ENCODE measurements around the gene SPATS2. TPM values are rescaled to one million over a fixed set of nuclear protein-coding genes. Genes with fewer than 3 reads are reported as not detected.

SPATS2 gene
- total RNA-seq, 1 experiment from 2014 or later, result 74.2 TPM

DNA sequence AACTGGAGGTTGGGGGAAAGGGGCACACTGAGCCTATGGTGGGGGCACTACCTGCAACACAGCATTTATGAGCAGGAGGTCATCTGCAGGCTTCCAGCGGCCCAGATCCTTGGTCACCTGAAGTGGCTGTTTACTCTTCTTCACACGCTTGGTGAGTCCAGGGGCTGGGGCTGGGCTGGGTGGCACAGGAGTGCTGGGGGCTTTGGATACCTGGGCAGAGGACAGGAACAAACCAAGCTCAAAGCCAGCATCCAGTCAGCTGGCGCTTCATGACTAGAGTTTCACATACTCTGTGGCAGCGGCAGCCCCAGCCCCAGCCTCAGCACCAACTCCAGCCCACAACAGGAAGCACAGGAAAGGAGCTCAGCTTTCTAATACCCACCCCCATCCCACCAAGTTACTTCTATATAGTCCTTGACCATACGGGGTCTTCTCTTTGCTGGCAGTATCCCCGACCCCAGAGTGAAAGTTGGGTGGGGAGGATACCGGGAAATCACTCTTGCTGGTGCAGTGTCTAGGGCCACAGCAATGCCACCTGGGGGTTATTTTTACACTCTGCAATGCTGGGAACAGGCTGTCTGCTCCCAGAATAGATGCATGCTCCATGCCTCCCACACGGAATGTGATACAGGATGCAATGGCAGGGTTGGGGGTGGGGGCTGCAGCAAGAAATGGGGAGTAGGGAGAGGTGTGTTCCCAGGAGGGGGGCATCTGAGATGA lies 197.6 kb downstream of the SPATS2 start:
- ChIA-PET RAD21 (ENCODE audit: low non-redundant PET in 1 of 2, low total read pairs in 2 of 2, uncharacterized antibody in 2 of 2, unreplicated experiment in 2 of 2) (no interaction called here), CTCF (no interaction called here), POLR2A (no interaction called here)
- no peak overlapping the region; the same call in 1 of the 2 replicates for H3K27ac ChIP-seq (ENCODE audit: low read depth, low read length)
- DNase-seq (ENCODE audit: low read depth, low spot score), result no peak
- ATAC-seq, result no peak
- H3K4me2 ChIP-seq (ENCODE audit: low read length), result no peak overlapping the region
- peaks cover 48% of the 10 kb centered on the region for H3K79me2 ChIP-seq (ENCODE audit: insufficient read depth, low read length)
- no peak overlapping the region for H3K9ac ChIP-seq (ENCODE audit: low read length)
- no peak for TF ChIP-seq POLR2A (IDR thresholded peaks at IDR 0.05; ENCODE audit: borderline replicate concordance, extremely low read depth, insufficient read depth, insufficient read length)
- TF ChIP-seq, protein P1, sequence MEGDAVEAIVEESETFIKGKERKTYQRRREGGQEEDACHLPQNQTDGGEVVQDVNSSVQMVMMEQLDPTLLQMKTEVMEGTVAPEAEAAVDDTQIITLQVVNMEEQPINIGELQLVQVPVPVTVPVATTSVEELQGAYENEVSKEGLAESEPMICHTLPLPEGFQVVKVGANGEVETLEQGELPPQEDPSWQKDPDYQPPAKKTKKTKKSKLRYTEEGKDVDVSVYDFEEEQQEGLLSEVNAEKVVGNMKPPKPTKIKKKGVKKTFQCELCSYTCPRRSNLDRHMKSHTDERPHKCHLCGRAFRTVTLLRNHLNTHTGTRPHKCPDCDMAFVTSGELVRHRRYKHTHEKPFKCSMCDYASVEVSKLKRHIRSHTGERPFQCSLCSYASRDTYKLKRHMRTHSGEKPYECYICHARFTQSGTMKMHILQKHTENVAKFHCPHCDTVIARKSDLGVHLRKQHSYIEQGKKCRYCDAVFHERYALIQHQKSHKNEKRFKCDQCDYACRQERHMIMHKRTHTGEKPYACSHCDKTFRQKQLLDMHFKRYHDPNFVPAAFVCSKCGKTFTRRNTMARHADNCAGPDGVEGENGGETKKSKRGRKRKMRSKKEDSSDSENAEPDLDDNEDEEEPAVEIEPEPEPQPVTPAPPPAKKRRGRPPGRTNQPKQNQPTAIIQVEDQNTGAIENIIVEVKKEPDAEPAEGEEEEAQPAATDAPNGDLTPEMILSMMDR (IDR thresholded peaks at IDR 0.05 in 2 of 3, conservative IDR thresholded peaks at IDR 0.05 in 1 of 3; ENCODE audit: borderline replicate concordance in 1 of 3, insufficient read depth in 1 of 3, low read depth in 2 of 3, low read length in 2 of 3), result no peak
- no peak for TF ChIP-seq CBX3 (IDR thresholded peaks at IDR 0.05; ENCODE audit: low read depth)
- no peak for TF ChIP-seq EGR1 (IDR thresholded peaks at IDR 0.05; ENCODE audit: low read depth)
- no peak for TF ChIP-seq SP1 (IDR thresholded peaks at IDR 0.05; ENCODE audit: low read depth)
- TF ChIP-seq ZNF274 (IDR thresholded peaks at IDR 0.05; ENCODE audit: low read depth, low read length), result no peak
- TF ChIP-seq ZFX (IDR thresholded peaks at IDR 0.05), result no peak
- no peak for TF ChIP-seq JUND (IDR thresholded peaks at IDR 0.05)
- TF ChIP-seq POLR2AphosphoS5 (IDR thresholded peaks at IDR 0.05; ENCODE audit: low read depth, low read length), result no peak
- TF ChIP-seq EZH2 (IDR thresholded peaks at IDR 0.05), result no peak
- TF ChIP-seq TCF7L2 (IDR thresholded peaks at IDR 0.05; ENCODE audit: borderline replicate concordance, extremely low read depth, insufficient read depth, insufficient read length), result no peak
- no peak for TF ChIP-seq RAD21 (IDR thresholded peaks at IDR 0.05; ENCODE audit: low read depth)
- TF ChIP-seq YY1 (IDR thresholded peaks at IDR 0.05; ENCODE audit: extremely low read depth, insufficient replicate concordance, low read depth, low read length), result no peak
- TF ChIP-seq EZH2phosphoT487 (IDR thresholded peaks at IDR 0.05; ENCODE audit: borderline replicate concordance), result no peak
- TF ChIP-seq, protein P2, sequence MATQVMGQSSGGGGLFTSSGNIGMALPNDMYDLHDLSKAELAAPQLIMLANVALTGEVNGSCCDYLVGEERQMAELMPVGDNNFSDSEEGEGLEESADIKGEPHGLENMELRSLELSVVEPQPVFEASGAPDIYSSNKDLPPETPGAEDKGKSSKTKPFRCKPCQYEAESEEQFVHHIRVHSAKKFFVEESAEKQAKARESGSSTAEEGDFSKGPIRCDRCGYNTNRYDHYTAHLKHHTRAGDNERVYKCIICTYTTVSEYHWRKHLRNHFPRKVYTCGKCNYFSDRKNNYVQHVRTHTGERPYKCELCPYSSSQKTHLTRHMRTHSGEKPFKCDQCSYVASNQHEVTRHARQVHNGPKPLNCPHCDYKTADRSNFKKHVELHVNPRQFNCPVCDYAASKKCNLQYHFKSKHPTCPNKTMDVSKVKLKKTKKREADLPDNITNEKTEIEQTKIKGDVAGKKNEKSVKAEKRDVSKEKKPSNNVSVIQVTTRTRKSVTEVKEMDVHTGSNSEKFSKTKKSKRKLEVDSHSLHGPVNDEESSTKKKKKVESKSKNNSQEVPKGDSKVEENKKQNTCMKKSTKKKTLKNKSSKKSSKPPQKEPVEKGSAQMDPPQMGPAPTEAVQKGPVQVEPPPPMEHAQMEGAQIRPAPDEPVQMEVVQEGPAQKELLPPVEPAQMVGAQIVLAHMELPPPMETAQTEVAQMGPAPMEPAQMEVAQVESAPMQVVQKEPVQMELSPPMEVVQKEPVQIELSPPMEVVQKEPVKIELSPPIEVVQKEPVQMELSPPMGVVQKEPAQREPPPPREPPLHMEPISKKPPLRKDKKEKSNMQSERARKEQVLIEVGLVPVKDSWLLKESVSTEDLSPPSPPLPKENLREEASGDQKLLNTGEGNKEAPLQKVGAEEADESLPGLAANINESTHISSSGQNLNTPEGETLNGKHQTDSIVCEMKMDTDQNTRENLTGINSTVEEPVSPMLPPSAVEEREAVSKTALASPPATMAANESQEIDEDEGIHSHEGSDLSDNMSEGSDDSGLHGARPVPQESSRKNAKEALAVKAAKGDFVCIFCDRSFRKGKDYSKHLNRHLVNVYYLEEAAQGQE (IDR thresholded peaks at IDR 0.05; ENCODE audit: low read depth), result no peak
- no peaks in the 10 kb centered on the region for H4K20me1 ChIP-seq (ENCODE audit: insufficient read depth)
- H3K4me3 ChIP-seq (replicated peaks in 1 of 2; ENCODE audit: low read depth in 1 of 2, low read length in 2 of 2), result no peak overlapping the region
- H3K36me3 ChIP-seq (ENCODE audit: control insufficient read depth in 1 of 2, insufficient read depth in 2 of 2, low read length in 2 of 2), result peaks cover 14 to 50% of the 10 kb centered on the region in 2 experiments; a peak in 3 of 4 replicates
- no peaks in the 10 kb centered on the region for H3K9me2 ChIP-seq (ENCODE audit: insufficient read depth)
- intact Hi-C loops (cut with micrococcal nuclease), result loop anchor here (5.0 kb wide), 1 partner anchor 208 kb away; no protein-coding TSS in a partner anchor
- H2AFZ ChIP-seq (ENCODE audit: low read depth, low read length, poor library complexity, severe bottlenecking), result no peak overlapping the region
- H3K4me1 ChIP-seq (ENCODE audit: control insufficient read depth in 1 of 2, insufficient read depth in 2 of 2, low read length in 2 of 2), result peaks cover 8 to 15% of the 10 kb centered on the region in 2 experiments; a peak in 3 of 4 replicates
- no TSS peak for BruUV-seq (replicated peaks)
- no peaks in the 10 kb centered on the region for H3K9me3 ChIP-seq (ENCODE audit: control insufficient read depth in 1 of 2, insufficient read depth in 1 of 2, low read depth in 1 of 2, low read length in 2 of 2)
- no peaks in the 10 kb centered on the region for H3K27me3 ChIP-seq (ENCODE audit: insufficient read depth, low read length)
